Measurements from ENCODE around the gene CETN2.
"Not testable (repeated sequence)": the region's sequence is repeated elsewhere in the genome, so short reads cannot be mapped to it uniquely, and the experiment has no call there.

The CETN2 gene

DNA sequence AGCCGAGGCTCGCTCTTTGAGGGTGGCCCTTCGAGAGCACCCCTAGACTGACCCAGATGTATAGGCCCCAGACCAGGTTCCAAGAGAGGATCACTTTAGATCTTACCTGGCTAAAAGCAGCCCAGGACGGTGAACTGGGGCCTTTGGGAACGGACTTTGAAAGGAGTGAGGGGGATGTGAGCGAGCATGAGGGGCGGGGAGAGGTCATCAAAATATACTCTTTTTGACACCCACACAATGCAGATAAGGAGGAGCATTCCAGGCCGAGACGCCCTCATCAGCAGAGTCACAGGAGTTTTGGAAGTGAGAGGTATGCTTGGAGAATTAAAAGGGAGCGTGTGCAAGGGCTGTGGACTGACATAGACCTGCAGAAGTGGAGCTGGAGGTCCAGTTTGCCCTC lies 834 bp upstream of the CETN2 start:
- DNase-seq = no peak

- no peak for DNase-seq
Observed at GRCh38 chrX:152824841-152825374, 5.6 kb downstream of the CETN2 start.

- no peak for DNase-seq
Observed at GRCh38 chrX:152823657-152824056, 6.9 kb downstream of the CETN2 start.

- no peak for DNase-seq
Observed at GRCh38 chrX:152822383-152823086, 8.0 kb downstream of the CETN2 start.

DNA sequence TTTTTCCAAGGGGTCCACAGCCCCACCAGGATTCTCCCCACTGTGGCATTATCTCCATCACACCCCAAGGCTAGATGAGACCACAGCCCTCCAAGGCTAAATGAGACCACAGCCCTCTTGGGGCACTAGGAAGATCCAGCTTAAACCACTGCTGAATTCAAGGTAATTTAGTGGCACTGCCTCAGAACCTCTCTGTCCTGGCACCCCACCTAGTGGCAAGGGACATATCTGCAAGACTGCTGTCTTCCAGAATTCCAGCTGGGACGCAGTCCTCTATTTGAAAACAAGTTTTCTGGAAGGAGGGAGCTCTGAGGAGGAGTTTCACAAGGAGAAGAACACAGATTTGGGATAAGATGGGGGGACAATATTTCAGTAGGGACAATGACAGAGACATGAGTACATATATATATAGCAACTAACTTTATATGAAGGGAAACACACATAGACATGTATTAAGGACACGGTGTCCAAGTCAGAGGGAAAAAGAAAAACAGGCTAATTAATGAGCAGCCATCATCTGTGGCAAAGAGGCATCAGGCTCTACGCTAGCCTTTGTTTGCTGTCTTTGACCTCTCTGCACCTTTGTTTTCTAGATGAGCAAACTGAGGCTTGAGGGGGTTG lies 9.3 kb downstream of the CETN2 start:
- DNase-seq = no peak

- DNase-seq = no peak
Observed at GRCh38 chrX:152819732-152820131, 10.8 kb downstream of the CETN2 start.

GRCh38 chrX:152819266-152819665 lies 11.3 kb downstream of the CETN2 start:
- no peak for DNase-seq

DNA sequence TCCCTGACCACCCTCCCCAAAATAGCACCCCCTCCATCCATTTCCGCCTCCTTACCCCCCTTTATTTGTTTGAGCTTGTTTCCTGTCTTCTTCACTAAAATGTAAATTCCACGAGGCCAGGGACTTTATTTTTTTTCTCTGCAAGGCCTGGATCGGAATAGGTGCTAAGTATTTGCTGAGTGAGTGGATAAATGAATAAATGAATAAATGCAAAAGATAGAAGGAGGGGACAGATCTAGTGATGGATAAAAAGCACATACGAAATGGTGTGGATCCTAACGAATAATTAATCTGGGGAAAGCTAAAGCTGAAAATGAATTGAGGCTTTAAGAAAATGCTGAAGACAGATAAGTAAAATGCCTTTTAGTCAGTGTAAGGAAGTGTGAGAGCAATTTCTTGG lies 12.2 kb downstream of the CETN2 start:
- no peak for DNase-seq

DNA sequence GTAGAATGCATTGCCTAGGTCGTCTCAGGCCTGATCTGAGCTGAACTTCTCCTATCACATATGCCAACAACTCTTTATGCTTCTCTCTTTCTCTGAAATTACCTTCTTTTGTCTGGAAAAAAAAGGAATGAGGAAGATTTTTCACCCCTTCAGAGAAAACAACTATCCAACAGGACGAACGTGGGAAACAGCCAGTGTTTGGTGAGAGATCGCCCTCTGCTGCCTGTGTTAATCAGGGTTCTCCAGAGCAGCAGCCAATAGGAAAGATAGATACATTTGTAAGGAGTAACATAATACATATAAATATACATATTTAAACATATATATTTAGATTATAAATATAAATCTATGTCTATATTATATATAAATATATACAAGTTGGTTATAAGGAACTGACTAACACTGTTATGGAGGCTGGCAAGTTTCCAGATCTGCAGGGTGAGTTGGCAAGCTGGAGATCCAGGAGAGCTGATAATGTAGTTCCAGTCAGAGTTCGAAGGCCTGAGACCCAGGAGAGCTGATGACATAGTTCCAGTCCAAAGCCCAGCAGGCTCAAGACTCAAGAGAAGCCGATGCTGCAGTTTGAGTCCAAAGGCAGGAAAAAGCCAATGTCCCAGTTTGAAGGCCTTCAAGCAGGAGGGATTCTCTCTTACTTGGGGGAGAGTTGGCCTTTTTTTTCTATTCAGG lies 13.3 kb downstream of the CETN2 start:
- no peak for DNase-seq

DNA sequence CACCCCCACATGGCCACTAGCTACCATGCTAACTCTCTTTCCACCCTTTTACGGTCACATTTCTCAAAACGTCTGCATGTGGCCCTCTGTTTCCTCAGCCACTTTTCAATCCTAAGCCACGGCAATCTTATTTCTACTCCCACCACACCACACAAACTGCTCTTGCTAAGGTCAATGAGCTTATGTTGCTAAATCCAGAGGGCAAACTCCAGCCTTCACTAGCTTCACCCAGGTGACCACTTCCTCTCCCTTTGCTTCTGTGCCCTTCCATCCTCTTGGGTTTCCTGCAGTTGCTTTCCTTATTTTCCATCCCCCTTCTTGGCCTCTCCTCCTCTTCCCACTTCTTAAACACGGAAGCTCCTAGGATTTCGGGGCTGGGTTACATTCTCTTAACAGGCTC lies 16.5 kb downstream of the CETN2 start:
- no peak for DNase-seq

- no peak for DNase-seq
Observed at GRCh38 chrX:152813206-152813605, 17.4 kb downstream of the CETN2 start.

DNA sequence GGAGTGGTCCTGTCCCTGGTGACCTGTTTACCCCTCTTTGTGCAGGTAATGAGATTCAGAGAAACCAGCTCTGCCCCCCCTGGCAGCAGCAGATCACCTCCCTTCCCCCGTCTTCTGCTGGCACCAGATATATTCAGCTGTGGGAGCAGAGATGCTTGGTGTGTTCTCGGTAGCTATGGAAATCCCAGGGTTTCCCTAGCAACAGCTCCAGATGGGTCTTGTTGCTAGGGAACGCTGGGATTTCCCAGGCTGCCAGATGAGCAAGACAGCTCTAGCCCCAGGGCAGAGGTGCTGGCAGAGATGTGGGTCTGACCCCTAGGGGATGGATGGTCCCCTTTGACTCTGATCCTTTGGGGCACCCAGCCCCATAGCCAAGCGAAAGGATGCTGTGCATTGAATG lies 20.2 kb downstream of the CETN2 start:
- no peak for DNase-seq

DNA sequence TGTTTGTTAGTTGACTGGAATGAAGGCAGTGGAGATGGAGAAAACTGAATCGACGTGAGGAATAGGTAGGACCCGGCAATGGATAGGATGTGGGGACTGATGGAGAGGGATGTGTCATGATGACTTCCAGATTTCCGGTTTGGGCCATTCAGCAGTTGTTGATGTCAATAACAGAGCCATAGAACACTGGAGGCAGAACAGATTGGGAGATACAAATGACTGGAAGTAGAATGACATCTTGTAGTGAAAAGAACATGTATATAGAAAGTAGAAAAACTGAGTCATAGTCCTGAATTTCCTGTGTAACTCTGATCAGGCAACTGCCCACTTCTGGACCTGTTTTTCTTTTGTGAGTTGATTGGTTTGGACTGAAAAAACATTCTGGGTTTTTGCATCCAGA lies 24.5 kb downstream of the CETN2 start:
- DNase-seq = no peak

DNA sequence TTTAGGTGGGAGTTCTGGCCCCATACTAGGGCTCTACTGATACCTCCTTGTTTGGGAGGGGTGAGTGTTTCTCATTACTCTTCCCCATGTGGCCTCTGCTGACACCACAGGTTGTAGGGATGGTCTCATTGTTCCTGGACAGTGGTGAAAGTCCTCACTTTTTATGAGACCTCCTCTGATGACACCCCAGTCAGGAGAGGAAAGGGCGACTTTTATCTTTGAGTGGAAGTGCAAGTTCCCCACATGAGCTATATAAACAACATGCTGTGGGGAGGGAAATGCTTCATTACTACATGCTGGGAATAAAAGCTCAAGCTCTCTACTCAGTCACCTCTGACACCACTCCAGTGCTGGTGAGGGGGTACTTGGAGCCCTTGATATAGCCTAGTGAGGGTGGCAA lies 31.6 kb downstream of the CETN2 start:
- DNase-seq = no peak

- DNase-seq = not testable (repeated sequence)
Observed at GRCh38 chrX:152787062-152787461, 43.5 kb downstream of the CETN2 start.

Measured in activated gamma-delta T cell (primary cell).